Activated T-cell treated with anti-CD3 and anti-CD28 coated beads, Interleukin-2, amount 50 U/mL, for 48 hours (primary cell): ENCODE data around the gene KASH5.

Experiments used
- DNase-seq, 2 experiments: peaks; one replicate each; pipeline ENCODE4 v3.0.0-alpha.2; 2020

Gene KASH5, protein sequence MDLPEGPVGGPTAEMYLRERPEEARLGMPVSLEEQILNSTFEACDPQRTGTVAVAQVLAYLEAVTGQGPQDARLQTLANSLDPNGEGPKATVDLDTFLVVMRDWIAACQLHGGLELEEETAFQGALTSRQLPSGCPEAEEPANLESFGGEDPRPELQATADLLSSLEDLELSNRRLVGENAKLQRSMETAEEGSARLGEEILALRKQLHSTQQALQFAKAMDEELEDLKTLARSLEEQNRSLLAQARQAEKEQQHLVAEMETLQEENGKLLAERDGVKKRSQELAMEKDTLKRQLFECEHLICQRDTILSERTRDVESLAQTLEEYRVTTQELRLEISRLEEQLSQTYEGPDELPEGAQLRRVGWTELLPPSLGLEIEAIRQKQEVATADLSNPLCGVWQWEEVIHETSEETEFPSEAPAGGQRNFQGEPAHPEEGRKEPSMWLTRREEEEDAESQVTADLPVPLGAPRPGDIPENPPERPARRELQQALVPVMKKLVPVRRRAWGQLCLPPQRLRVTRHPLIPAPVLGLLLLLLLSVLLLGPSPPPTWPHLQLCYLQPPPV

DNA sequence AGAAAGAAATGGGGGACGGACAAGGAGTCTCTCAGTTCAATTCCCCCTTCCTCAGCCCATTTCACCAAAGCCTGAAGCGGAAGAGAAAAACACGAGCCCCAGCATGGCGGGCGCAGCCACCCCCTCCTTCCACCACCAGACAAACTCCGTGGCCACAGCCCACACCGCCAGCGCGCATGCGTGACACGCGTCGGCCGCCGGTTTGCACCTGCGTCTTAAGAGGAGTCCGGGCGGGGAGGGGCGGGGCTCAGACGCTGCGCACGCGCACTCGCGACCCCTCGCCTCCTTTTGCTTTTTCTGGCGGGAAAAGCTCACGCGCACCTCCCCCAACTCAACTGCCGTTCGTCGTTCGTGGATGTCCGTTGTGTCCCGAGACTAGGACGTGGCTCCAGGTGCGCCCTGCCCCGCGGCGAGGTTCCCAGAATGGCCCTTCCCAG lies at the start of gene KASH5:
Gene KASH5 (plus strand): TSS at position 314 of the 437 bp plus-strand sequence. CDS start 2,635 bp downstream, outside the sequence.
- peak; percentile 82 to 86 for DNase-seq

DNA sequence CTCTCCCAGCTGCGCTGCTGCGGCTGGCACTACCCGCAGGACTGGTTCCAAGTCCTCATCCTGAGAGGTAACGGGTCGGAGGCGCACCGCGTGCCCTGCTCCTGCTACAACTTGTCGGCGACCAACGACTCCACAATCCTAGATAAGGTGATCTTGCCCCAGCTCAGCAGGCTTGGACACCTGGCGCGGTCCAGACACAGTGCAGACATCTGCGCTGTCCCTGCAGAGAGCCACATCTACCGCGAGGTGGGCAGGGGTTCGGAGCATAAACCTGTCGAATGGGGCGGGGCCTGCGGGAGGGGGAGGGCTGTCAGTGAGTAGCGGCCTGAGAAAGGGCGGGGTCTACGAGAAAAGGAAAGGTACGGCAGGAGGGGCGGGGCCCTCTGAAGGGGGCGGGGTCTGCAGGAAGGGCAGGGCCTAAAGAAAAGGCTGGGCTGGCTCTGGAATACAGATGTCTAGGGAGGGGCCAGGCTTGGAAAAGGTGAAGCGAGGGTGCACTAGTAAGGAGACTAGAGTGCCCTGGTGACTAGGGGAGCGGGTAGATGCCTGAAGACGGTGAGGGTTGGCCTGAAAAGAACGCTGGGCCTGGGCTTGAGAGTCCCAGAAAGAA lies 49.3 kb upstream of the KASH5 start:
- DNase-seq: peak; percentile 51

DNA sequence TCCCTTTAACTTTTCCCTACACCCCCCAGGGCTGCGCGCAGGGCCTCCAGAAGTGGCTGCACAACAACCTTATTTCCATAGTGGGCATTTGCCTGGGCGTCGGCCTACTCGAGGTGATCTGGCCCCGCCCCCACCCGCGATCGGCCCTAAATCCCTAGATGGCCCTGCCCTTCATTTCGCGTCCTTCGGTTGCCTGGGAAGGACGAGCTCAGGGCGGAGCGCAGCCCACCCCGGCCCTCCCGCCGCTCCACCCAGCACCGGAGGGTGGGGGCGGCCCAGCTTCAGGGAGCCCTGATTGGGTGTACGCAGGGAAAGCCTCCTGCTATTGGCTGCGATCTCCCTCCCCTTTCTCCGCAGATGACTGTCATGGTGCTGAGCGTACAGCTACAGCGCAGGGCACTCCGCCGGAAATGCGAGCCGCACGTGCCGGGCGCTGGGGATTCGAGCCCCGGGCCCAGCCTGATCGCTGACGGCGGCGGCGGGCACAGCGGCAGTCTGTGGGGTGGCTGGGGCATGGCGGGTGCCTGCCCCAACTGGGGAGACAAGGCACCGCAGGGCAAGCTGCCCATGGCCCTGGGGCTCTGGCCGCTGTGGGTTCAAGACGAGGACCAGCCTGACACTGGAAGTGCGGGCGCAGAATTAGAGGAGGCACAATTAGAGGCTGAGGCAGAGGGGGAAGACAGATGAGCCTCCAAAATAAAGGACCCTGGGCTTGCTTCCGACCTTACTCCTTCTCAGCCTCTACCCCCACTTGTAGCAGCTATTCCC lies 48.6 kb upstream of the KASH5 start:
- DNase-seq: no peak

DNA sequence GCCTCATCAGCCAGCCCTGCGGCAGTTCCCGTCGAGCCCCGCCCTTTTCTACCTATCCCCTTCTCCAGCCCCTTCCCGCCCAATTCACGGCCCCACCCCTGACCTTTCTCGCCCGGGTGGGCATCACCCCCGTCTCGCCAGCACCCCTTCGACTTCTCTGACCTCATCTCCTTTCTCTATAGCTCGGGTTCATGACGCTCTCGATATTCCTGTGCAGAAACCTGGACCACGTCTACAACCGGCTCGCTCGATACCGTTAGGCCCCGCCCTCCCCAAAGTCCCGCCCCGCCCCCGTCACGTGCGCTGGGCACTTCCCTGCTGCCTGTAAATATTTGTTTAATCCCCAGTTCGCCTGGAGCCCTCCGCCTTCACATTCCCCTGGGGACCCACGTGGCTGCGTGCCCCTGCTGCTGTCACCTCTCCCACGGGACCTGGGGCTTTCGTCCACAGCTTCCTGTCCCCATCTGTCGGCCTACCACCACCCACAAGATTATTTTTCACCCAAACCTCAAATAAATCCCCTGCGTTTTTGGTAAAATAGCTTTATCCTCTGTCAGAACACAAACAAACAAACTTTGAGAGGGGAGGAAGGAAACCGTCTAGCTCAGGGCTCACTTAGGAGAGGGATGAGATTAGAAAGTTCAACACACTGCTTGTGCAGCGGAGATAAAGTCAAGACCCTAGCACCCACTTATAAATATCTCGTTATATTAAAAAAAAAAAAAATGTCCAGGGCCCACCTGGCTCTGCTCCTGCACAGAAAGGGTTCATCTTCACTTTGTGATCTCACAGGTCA lies 47.8 kb upstream of the KASH5 start:
- no peak for DNase-seq

DNA sequence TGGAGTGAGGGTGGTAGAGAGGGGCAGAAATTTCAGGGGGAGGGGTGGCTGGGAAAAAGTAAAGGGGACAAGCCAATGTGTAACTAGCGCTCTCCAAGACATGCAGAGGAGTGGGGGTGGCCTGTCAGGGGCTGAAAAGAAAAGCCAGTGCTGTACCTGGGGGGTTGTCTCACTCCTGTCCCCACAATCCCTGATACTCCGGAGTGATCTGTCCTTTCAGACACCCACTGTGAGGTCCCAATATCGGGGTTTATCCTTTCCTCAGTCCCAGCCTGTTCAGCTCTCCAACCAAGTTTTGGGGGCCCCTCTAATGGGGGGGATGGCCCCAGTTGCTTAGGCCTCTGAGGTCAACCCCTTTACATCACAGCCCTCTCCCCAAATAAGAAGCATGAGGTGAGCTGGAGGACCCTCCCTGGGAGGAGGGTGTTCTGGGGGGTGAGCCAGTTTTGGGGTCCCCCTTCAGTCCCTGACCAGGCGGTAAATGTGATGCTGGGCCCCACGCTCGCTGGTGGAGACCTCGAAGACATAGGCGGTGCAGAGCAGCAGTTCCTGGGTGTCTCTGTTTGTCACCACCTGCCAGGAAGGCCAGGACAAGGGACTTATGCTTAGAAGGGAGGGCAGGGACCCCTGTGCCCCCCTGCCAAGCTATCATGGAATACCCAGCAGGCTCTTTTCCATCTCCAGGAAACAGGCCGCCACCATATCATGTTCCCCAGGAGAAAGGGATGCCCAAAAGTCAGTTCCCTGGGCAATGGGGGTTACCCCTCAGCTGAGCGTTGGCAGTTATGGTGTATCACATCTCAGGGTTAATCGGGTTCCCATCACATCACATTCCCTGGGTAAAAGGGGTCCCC lies 47.0 kb upstream of the KASH5 start:
- DNase-seq: no peak

DNA sequence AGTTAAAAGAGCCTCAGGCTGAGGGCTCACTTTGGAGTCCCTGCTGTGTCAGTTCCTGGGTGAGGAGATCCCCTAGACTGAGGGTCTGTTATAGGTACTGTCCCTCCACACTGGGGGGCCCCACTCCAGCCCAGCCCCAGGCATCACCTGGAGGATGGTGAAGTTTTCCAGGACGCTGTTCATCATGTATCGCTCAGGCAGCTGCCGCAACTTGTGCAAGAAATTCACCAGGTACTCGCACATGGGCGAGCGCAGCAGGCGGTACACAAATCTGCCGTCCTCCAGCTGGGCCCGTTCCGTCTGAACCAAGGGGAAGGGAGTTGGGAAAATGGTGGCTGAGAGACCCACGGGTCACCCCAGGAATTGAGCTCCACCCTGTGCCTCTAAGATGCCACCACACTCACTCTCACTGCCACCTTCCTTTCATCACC lies 45.7 kb upstream of the KASH5 start:
- no peak for DNase-seq

DNA sequence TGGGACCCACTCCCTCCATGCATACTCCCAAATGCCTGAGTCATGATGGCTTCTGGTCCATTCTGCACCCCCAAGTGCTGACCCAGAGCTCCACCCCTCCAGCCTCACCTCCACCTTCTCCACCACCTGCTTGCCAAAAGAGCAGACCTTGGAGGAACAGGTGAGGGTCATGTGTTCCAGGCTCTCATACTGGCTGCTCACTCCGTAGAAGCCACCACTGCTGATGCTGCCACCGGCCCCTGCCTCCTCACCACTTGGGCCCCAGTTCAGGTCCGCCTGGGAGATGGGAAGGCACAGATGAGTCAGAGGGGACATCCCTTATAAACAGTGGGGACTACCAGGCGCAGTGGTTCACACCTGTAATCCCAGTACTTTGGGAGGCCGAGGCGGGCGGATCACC lies 44.9 kb upstream of the KASH5 start:
- no peak for DNase-seq

DNA sequence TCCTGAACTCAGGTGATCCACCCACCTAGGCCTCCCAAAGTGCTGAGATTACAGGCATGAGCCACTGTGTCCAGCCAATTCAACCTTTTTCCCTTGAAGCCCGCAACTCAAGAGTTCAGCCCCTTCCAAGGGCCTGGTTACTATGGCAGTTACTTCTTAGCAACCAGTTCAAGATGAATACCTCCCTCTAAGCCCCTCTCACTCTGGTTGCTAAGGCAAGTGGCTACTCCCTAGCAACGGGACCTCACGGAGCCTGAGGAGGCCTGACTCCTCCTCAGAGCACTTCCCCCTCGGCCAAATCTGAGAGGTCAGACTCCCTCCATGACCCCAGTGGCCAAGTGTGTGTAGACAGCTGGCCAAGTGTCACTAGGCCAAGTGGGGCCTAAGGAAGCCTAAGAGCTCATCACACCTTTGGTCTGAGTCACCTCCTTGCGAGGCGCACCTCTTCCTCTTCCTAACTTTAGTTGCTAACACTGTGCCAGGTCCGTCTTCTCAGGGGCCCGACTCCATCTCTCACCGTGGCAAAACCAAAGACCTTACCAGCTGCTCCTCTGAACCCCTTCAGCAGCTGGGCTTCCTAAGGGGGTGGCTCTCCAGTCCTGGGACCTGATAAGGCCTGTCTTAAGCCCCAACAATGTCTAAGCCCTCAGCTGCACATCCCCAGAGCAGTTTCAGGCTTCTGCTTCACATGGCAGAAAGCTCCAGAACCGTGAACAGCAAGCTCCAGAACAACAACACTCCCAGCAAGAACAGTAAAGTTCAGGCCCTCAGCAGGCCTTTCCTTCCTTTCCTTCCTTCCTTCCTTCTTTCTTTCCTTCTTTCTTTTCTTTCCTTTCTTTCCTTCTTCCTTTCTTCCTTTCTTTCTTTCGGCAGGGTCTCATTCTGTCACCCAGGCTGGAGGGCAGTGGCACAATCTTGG lies 43.3 kb upstream of the KASH5 start:
- DNase-seq: no peak

DNA sequence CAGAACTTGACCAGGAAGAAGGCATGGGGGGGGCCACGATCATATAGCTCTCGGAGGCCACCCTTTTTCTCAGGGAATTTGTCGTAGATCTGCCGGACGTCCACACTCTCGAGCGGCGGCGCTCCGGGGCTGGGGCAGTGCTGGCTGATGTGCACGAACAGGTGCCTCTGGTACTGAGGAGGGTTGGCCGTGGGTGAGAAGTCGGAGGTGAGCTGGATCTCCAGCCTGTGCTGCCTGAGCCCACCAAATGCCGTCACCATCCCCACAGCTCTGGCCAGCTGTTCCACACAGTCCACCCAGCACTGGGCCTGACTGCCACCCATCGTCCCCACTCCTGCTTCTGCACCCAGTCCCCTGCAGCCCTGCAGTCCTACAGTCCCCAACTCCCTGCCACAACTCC lies 40.9 kb upstream of the KASH5 start:
- no peak for DNase-seq

DNA sequence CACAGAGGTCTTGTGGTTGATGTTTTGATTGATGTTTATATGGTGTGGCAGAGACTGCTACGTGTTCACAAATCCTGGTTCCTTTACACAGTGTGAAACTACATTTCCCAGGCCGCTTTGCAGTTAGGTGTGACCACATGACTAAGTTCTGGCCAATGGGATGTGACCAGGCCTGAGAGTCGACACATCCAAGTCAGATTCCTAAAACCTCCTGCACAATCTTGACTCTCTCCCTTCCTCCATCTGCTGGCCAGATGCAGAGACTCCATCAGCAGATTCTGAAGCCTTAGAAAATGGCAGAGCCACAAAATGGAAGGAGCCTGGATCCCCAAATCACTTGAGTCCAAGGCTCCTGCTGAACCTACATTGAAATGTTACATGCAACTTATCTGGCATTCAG lies 40.2 kb upstream of the KASH5 start:
- DNase-seq: no peak

DNA sequence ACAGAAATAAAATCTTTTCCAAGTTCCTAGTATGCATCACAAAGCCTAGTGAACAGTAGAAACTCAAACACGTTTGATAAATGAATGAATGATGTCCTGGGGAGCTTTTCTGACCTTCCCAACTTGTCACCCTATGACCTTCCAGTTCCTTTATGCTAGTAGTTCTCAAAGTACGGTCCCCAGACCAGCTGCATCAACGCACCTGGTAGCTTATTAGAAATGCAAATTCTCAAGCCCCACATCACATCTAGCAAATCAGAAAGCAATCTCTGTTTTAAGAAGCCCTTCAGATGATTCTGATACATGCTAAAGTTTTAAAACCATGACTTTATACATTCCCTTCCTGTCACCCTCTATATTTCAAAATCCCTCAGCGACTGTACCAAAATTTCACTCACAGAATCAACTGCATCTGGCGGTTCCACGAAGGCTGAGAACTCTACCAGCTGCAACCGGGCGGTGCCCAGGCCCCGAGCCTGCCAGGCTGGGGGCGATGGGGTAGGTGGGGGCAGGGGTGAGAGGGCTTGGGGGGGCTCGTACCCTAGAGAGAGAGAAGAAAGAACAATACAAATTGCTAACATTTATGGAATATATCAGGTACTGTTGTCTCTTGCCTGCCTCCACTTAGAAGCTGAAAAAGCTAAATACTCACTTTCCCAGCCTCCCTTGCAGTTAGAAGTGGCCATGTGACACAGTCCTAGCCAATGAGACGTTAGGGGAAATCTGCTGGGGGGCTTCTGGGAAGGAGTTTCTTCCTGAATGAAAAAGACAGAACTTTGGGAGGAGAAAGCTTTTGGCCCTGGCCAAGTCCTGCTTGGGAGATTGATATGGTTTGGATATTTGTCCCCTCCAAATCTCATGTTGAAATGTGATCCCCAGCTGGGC lies 39.5 kb upstream of the KASH5 start:
- DNase-seq: no peak

DNA sequence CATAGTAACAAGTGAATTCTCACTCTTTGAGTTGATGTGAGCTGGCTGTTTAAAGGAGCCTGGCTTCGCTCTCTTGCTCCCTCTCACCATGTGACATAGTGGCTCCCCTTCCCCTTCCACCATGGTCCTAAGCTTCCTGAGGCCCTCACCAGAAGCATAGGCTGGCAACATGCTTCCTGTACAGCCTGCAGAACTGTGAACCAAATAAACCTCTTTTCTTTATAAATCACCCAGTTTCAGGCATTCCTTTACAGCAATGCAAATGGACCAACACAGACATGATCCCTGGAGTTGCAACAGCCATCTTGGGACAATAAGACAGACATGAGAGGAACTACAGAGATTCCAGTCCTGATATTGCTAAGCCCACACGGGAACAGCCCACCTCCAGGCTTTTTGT lies 38.5 kb upstream of the KASH5 start:
- no peak for DNase-seq

DNA sequence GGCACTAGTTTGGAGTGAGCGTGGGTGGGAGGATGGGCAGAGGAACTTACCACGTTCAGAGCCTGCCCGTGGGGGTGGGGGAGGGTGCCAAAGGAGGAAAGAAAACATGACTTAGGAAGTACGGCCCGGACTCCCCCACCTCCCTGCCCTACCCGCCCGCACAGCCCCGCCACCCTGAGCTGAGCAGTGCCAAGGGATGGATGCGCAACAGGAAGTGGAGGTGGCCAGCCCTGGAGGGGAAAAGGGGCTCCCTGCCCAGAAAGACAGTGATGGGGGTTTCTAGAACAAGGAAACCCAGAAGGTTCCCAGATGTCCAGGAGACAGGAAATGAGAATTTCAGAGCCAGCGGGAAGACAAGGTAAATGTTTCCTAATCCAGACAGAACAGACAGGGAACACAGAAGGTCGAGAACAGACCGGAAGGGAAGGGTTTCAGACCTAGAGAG lies 32.1 kb upstream of the KASH5 start:
- DNase-seq: no peak

DNA sequence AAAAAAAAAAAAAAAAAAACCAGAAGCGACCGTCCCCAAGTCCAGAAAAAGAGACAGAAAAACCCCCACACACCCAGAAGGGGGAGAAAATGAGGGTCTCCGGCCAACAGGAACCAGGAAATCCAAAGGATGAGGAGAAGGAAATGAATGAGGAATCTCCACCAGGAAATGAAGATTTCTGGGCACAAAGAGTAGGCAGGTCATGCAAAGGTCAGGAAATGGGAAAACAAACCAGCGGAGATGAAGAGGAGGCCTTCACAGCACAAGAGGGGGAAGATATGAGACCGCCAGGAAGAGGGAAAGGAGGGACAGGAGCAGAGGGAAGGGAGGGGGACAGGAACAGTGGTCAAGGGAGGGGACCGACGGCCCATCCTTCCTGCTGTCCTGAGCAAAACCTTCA lies 31.7 kb upstream of the KASH5 start:
- no peak for DNase-seq

DNA sequence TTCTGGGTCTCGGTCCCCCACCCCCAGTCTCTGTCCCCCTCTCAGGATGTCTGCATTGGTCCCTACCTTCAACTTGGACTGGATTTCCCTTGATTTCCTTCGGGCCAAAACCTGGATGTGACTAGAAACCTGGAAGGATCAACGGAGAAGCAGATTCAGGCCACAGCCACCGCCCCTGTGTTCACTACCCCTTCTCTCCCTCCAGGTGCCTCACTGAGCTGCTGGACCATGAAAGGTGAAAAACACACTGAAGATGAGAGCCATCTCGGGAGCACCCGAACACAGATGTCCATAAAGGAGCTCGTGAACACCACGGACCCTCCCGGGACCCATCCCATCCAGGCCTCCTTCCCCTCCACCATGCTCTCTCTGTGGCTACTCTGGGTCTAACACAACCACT lies 30.9 kb upstream of the KASH5 start:
- DNase-seq: no peak

DNA sequence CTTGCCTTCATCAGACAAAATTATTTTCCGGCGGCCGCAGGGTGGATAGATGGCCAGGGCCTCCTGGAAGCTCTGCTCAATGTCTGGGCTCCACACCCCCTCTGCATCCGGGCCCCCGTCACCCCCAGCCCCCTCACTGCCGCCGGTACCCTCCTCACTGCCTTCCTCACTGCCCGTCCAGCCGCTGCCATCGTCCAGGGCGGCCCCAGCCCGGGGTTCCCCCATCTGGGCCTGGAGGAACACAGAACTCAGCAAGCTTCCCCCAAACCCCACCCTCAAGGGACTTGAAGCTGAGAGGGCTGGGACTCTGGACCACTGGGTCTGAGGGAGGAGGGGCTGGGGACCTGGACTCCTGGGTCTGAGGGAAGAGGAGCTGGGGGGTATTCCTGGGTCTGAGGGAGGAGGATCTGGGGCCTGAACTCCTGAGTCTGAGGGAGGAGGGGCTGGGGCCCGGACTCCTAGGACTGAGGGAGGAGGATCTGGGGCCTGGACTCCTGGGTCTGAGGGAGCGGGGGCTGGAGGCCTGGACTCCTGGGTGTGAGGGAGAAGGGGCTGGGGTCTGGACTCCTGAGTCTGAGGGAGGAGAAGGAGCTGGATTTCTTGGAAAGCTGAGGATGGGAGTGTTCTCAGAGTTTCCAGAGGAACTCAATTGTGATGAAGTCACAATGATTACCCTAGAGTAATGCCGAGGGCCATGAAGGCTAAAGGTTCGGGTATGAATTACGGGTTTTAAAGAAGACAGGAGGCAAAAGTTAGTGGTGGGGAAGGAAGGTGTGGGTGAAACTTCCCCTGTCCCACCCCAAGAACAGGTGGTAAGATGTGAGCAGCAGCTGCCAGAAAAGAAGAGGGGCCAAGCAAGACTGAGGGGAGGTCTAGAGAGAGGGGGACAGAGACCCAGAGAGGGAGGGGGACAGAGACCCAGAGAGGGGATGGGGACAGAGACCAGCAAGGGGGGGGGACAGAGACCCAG lies 27.9 kb upstream of the KASH5 start:
- no peak for DNase-seq

DNA sequence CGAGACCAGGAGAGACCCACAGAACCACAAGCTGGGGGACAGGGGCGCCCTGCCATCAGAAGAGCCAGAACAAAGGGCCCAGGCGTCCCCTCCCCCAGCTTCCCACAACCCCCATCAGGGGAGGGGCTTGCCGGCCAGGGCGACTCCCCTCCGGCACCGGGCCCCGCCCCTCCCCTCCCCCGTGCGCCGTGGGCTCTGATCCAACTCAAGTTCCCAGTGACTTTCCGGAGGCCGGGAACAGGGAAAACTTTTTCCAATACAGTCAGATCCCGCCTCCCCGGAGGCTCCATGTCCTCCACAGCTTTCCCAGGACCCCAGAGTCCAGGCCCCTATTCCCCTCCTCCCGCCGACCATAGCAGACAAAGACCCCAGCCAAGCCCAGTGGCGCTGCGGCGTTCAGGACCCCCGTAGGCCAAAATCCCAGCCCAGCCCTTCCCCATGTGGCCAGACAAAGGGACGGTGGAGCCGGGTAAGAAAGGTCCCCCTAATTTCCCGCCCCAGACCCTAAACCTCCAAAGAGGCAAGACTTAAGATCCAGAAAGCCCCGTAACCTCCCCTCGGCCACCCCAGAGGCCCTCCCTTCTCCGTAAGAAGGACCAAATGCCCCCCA lies 26.5 kb upstream of the KASH5 start:
- DNase-seq: no peak
